GM12878 (cell line): ENCODE data around the gene SLC2A5. TPM values are rescaled to one million over a fixed set of nuclear protein-coding genes. Genes with fewer than 3 reads are reported as not detected.

Experiments
- ATAC-seq: fragments of 200-7000 bp; cut with Tn5 transposase; 3 replicates; pipeline ENCODE4 v1.9.1; 2020; ENCODE audit warnings: mild to moderate bottlenecking, moderate library complexity
- BruUV-seq: library from RNA; stranded (reverse); fragments of 400-500 nt; replicated peaks from 2 replicates; lab custom pipeline; 2021; lab: Mats Ljungman, UMichigan
- CTCF ChIA-PET: fragments of 300-600 bp; sonication (Branson Sonifier 250); formaldehyde crosslinking; extraction: SDS; loops from one replicate; lab custom pipeline; 2021; ENCODE audit warnings: inconsistent platforms; lab: Yijun Ruan, JAX
- POLR2A ChIA-PET: fragments of 350-600 bp; formaldehyde crosslinking; extraction: SDS; loops from one replicate; lab custom pipeline; 2021; ENCODE audit warnings: inconsistent platforms; lab: Charles Lee
- RAD21 ChIA-PET: fragments of 300-600 bp; sonication (Branson Sonifier 250); formaldehyde crosslinking; loops from one replicate; lab custom pipeline; 2023; ENCODE audit warnings: antibody characterized with exemption; ENCODE audit not compliant: unreplicated experiment; lab: Charles Lee
- SMC1A ChIA-PET: fragments of 300-600 bp; sonication (Branson Sonifier 250); formaldehyde crosslinking; loops from one replicate; lab custom pipeline; 2023; ENCODE audit not compliant: unreplicated experiment, uncharacterized antibody; lab: Charles Lee
- DNase-seq: peaks from one replicate; pipeline ENCODE4 v3.0.0-alpha.2; 2011; ENCODE audit warnings: low read depth, low spot score
- FAIRE-seq: peaks from 3 replicates; lab custom pipeline; 2011; peaks lifted over from hg19 to GRCh38; lab: Jason Lieb, UNC
- H2AFZ ChIP-seq: 2 replicates; pipeline ENCODE4 v1.6.0; 2011; ENCODE audit warnings: low read depth, low read length, control low read depth; ENCODE audit not compliant: control insufficient read depth
- H3K27ac ChIP-seq: 2 replicates; pipeline ENCODE4 v1.5.1; 2011; ENCODE audit warnings: control low read depth; ENCODE audit not compliant: control insufficient read depth, insufficient read depth
- H3K27me3 ChIP-seq, 2 experiments: replicated peaks in 1 of 2; 2 replicates each; pipeline versions ENCODE4 v1.6.0 to v1.6.1; 2011; ENCODE audit warnings: low read length in 1 of 2; ENCODE audit not compliant: control insufficient read depth in 2 of 2, insufficient read depth in 2 of 2
- H3K36me3 ChIP-seq, 2 experiments: 2 replicates each; pipeline ENCODE4 v1.5.1; 2011; ENCODE audit warnings: low read length in 1 of 2; ENCODE audit not compliant: control insufficient read depth in 2 of 2, insufficient read depth in 2 of 2
- H3K4me1 ChIP-seq: 2 replicates; pipeline ENCODE4 v1.6.1; 2011; ENCODE audit warnings: mild to moderate bottlenecking, low read length, moderate library complexity, mixed read lengths; ENCODE audit not compliant: control insufficient read depth, insufficient read depth
- H3K4me2 ChIP-seq: 2 replicates; pipeline ENCODE4 v1.6.0; 2011; ENCODE audit warnings: control low read depth; ENCODE audit not compliant: control insufficient read depth, insufficient read depth
- H3K4me3 ChIP-seq: fragments of 200-600 bp; sonication (generic); 2 replicates; pipeline ENCODE4 v1.5.1; 2016
- H3K79me2 ChIP-seq: 2 replicates; pipeline ENCODE4 v1.6.0; 2011; ENCODE audit warnings: low read length; ENCODE audit not compliant: control insufficient read depth, insufficient read depth
- H3K9ac ChIP-seq: 2 replicates; pipeline ENCODE4 v1.8.0; 2011; ENCODE audit warnings: low read length, control low read depth, mixed read lengths; ENCODE audit not compliant: control insufficient read depth, insufficient read depth
- H3K9me3 ChIP-seq: replicated peaks from 3 replicates; pipeline ENCODE4 v1.5.1; 2011; ENCODE audit warnings: mild to moderate bottlenecking, low read length; ENCODE audit not compliant: control insufficient read depth, insufficient read depth
- H4K20me1 ChIP-seq: 2 replicates; pipeline ENCODE4 v1.6.0; 2011; ENCODE audit not compliant: control insufficient read depth, insufficient read depth
- BMI1 ChIP-seq: fragments of 450-650 bp; IDR thresholded peaks from 2 replicates; pipeline ENCODE4 v1.6.1; 2016; ENCODE audit warnings: mild to moderate bottlenecking, moderate library complexity, borderline replicate concordance
- E4F1 ChIP-seq: fragments of 450-650 bp; IDR thresholded peaks from 2 replicates; pipeline ENCODE4 v1.6.1; 2018; ENCODE audit warnings: borderline replicate concordance, mild to moderate bottlenecking; ENCODE audit not compliant: partially characterized antibody
- EED ChIP-seq: sonication (generic); IDR thresholded peaks from 2 replicates; pipeline ENCODE4 v1.6.1; 2016; ENCODE audit warnings: antibody characterized with exemption, low read depth
- IKZF2 ChIP-seq, 2 experiments: fragments of 450-650 bp; IDR thresholded peaks; 2 replicates each; pipeline ENCODE4 v1.6.1; 2017; ENCODE audit warnings: mild to moderate bottlenecking in 2 of 2, moderate library complexity in 2 of 2
- NFIC ChIP-seq: IDR thresholded peaks from 2 replicates; pipeline ENCODE4 v1.6.1; 2012; ENCODE audit warnings: low read depth, mild to moderate bottlenecking, inconsistent platforms, low read length, moderate library complexity
- NKRF ChIP-seq: fragments of 450-650 bp; conservative IDR thresholded peaks from 2 replicates; pipeline ENCODE4 v1.6.1; 2017; ENCODE audit warnings: mild to moderate bottlenecking, moderate library complexity
- PAX5 ChIP-seq: IDR thresholded peaks from 2 replicates; pipeline ENCODE4 v1.6.1; 2011; ENCODE audit warnings: low read depth, low read length, borderline replicate concordance
- POU2F2 ChIP-seq: IDR thresholded peaks from 3 replicates; pipeline ENCODE4 v1.6.1; 2011; ENCODE audit warnings: low read depth, mild to moderate bottlenecking, low read length, borderline replicate concordance
- SPI1 ChIP-seq: IDR thresholded peaks from 2 replicates; pipeline ENCODE4 v1.6.1; 2011; ENCODE audit warnings: low read depth, mild to moderate bottlenecking, low read length, moderate library complexity, borderline replicate concordance; ENCODE audit not compliant: insufficient read depth
- SUZ12 ChIP-seq: fragments of 200-600 bp; sonication (generic); IDR thresholded peaks from one replicate; pipeline ENCODE4 v1.6.1; 2018; ENCODE audit warnings: antibody characterized with exemption, mild to moderate bottlenecking; ENCODE audit not compliant: unreplicated experiment
- WGBS: methylation state at CpG from one replicate; pipeline ENCODE4 v1.1.6; 2016; ENCODE audit warnings: low lambda C conversion rate; ENCODE audit not compliant: insufficient replicate concordance, insufficient coverage; ENCODE audit errors: missing lambda C conversion rate; 5-methylcytosine and 5-hydroxymethylcytosine counted together
- in situ Hi-C: fragments of 300-500 bp; cut with MboI; formaldehyde crosslinking; loops from 9 replicates; pipeline ENCODE4 v1.14.3; 2018; ENCODE audit warnings: mixed read lengths
- intact Hi-C: fragments of 100-400 bp; cut with micrococcal nuclease; formaldehyde crosslinking; loops from one replicate; pipeline ENCODE4 v1.14.2; 2022; ENCODE audit not compliant: unreplicated experiment
- polyA plus RNA-seq, 11 experiments: library from polyadenylated mRNA; depleted of rRNA in 4 of 11; unstranded in 6 of 11; stranded (reverse) in 5 of 11; fragments of >200 nt; fragmentation: Nextera tagmentation in 4 of 11; fragmentation: Illumina TruSeq in 1 of 11; extraction: Ambion mirVana in 4 of 11; extraction: Trizol in 1 of 11; gene quantifications; 1 replicate in 1 of 11; 2 replicates in 10 of 11; pipeline versions ENCODE4 v1.2.1 to v1.2.3, GENCODE V29; 2011 to 2016; ENCODE audit warnings: inconsistent platforms in 2 of 11, missing spikeins in 2 of 11, low read depth in 1 of 11
- total RNA-seq, 4 experiments: library from RNA; depleted of rRNA in 3 of 4; stranded (reverse); fragments of >200 nt in 3 of 4; fragmentation: Illumina TruSeq in 1 of 4; extraction: Trizol in 1 of 4; gene quantifications; 2 replicates each; pipeline versions ENCODE4 v1.2.1 to v1.2.3, GENCODE V29; 2013 to 2021
- TF ChIP-seq, protein P1 (sequence below): IDR thresholded peaks from 2 replicates; pipeline ENCODE4 v1.6.1; 2011; ENCODE audit warnings: borderline replicate concordance, low read depth, mild to moderate bottlenecking, moderate library complexity, mixed read lengths, low read length; ENCODE audit not compliant: insufficient read depth; ENCODE audit errors: extremely low read length

SLC2A5 gene
- total and polyA plus RNA-seq, 10 of the 15 experiments (the other 5 are each of a cell fraction or from before 2014, with no cell fraction given): 4.5 to 76.6 (median 23.9) TPM

- TF ChIP-seq E4F1: no peak
- TF ChIP-seq BMI1: peak; percentile 94
These were observed 8.7 kb upstream of the SLC2A5 start (continued) for GRCh38 chr1:9078015-9078751.

DNA sequence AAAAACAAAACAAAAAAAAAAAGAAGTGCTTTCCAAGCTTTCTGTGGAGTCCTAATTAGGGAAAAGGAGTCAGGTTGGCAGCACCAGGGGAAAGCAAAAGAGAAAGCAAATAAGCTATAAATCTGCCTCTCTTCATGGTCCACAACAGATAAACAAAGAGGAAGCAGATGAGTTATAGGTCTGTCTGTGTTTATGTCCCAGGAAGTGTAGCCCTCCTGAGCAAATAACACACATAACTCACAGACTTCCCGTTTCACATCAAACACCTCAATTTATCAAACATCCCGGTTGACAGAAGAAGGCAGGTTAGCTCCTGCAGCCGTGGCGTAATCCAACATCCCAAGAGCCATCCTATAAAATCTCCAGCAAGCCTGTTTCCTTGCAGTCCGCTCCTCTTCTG, 5.6 kb upstream of the SLC2A5 start:
- Histone ChIP-seq H3K36me3 (no peaks in the 10 kb centered on the region), H3K4me2 (0 out of 2 replicates have a peak overlapping the region, but pooled peaks have one; percentile 31), H4K20me1 (no peaks in the 10 kb centered on the region), H3K4me3 (peak overlapping the region; percentile 16; the same call in 1 of the 2 replicates), H3K9ac (no peak overlapping the region), H3K79me2 (no peaks in the 10 kb centered on the region), H3K27me3 (no peaks in the 10 kb centered on the region), H3K27ac (peak overlapping the region; percentile 66), H3K4me1 (peaks cover 42% of the 10 kb centered on the region), H2AFZ (peak overlapping the region; percentile 31), H3K9me3 (peaks cover 1% of the 10 kb centered on the region)
- ATAC-seq: peak; percentile 54
- intact Hi-C loops (loop anchor here (5.0 kb wide), 2 partner anchors 198 to 337 kb away; partner anchors contain the start of gene ENO1), in situ Hi-C loops (no loop called here)
- peak; percentile 27 for DNase-seq
- RAD21 ChIA-PET: interaction anchor here (1.1 to 1.7 kb wide), 5 partner anchors 10 to 66 kb away, joined by 3 to 7 read pairs (median 5); no protein-coding TSS in a partner anchor
- peak; percentile 52 for FAIRE-seq
- SMC1A ChIA-PET: interaction anchor here (0.8 to 2.7 kb wide), 9 partner anchors 10 to 311 kb away, joined by 3 to 18 read pairs (median 4); no protein-coding TSS in a partner anchor
- CTCF ChIA-PET: interaction anchor here (0.6 to 2.8 kb wide), 6 partner anchors 10 to 160 kb away, joined by 3 to 19 read pairs (median 6); partner anchors contain the start of gene H6PD
- POLR2A ChIA-PET: interaction anchor here (0.6 to 2.1 kb wide), 6 partner anchors 11 to 549 kb away, joined by 3 to 9 read pairs (median 3); partner anchors contain the start of gene GPR157
- BruUV-seq: TSS peak; percentile 69
- WGBS: 34% methylated on average over 5 of the region's 5 CpGs
- TF ChIP-seq, protein P1, sequence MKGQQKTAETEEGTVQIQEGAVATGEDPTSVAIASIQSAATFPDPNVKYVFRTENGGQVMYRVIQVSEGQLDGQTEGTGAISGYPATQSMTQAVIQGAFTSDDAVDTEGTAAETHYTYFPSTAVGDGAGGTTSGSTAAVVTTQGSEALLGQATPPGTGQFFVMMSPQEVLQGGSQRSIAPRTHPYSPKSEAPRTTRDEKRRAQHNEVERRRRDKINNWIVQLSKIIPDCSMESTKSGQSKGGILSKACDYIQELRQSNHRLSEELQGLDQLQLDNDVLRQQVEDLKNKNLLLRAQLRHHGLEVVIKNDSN: no peak
- TF ChIP-seq POU2F2: no peak
- no peak for TF ChIP-seq SUZ12
- no peak for TF ChIP-seq NFIC
- TF ChIP-seq EED: 0 out of 2 replicates have a peak, but pooled peaks have one; percentile 15
- TF ChIP-seq SPI1: peak; percentile 67
- no peak for TF ChIP-seq PAX5
- peak; percentile 48 to 67 for TF ChIP-seq IKZF2 (IDR thresholded peaks at IDR 0.05)
- TF ChIP-seq NKRF: no peak
